Dermis blood vessel endothelial cell (primary cell): ENCODE measurements around the gene TSPYL6. TPM values are rescaled to one million over a fixed set of nuclear protein-coding genes. Genes with fewer than 3 reads are reported as not detected.

Source experiments
- DNase-seq: peaks from one replicate; pipeline ENCODE4 v3.0.0; 2010
- total RNA-seq: library from RNA; depleted of rRNA; stranded (reverse); fragments of >200 nt; gene quantifications from 2 replicates; pipeline ENCODE4 v1.2.3, GENCODE V29; 2014

The TSPYL6 gene
- total RNA-seq, 1 donor from 2014 or later: not detected

GRCh38 chr2:54255230-54256090 lies 569 bp downstream of the TSPYL6 start:
- DNase-seq: no peak

GRCh38 chr2:54254180-54254579 lies 1.8 kb downstream of the TSPYL6 start:
- peak; percentile 12 for DNase-seq

- DNase-seq: no peak
Observed at GRCh38 chr2:54249629-54250028, 6.4 kb downstream of the TSPYL6 start.

GRCh38 chr2:54247115-54247514 lies 8.9 kb downstream of the TSPYL6 start:
- DNase-seq: no peak

- DNase-seq: no peak
Observed at GRCh38 chr2:54240515-54241469, 15.2 kb downstream of the TSPYL6 start.

GRCh38 chr2:54239427-54239826 lies 16.6 kb downstream of the TSPYL6 start:
- DNase-seq: no peak

- no peak for DNase-seq
Observed at GRCh38 chr2:54237428-54237827, 18.6 kb downstream of the TSPYL6 start.

GRCh38 chr2:54233832-54234649 lies 22.0 kb downstream of the TSPYL6 start:
- no peak for DNase-seq

GRCh38 chr2:54228945-54229344 lies 27.1 kb downstream of the TSPYL6 start:
- no peak for DNase-seq

GRCh38 chr2:54227798-54228197 lies 28.2 kb downstream of the TSPYL6 start:
- no peak for DNase-seq

GRCh38 chr2:54226260-54226659 lies 29.8 kb downstream of the TSPYL6 start:
- peak; percentile 62 for DNase-seq

- no peak for DNase-seq
Observed at GRCh38 chr2:54224997-54225396, 31.0 kb downstream of the TSPYL6 start.

GRCh38 chr2:54213082-54213481 lies 42.9 kb downstream of the TSPYL6 start:
- no peak for DNase-seq

- DNase-seq: no peak
Observed at GRCh38 chr2:54212456-54212855, 43.6 kb downstream of the TSPYL6 start.

- DNase-seq: no peak
Observed at GRCh38 chr2:54209379-54209778, 46.6 kb downstream of the TSPYL6 start.

- DNase-seq: peak; percentile 38
Observed at GRCh38 chr2:54208364-54209240, 47.4 kb downstream of the TSPYL6 start.

- peak; percentile 60 for DNase-seq
Observed at GRCh38 chr2:54207666-54208195, 48.3 kb downstream of the TSPYL6 start.

- peak; percentile 74 for DNase-seq
Observed at GRCh38 chr2:54206596-54206995, 49.4 kb downstream of the TSPYL6 start.

- DNase-seq: no peak
Observed at GRCh38 chr2:54204476-54204875, 51.6 kb downstream of the TSPYL6 start.
